Hepatocyte (in vitro differentiated cells): Measurements from ENCODE around the gene PRSS36. TPM values are rescaled to one million over a fixed set of nuclear protein-coding genes. Genes with fewer than 3 reads are reported as not detected.

ENCODE experiments used
- DNase-seq: peaks from one replicate; pipeline ENCODE4 v3.0.0-alpha.2; 2016; ENCODE audit warnings: low spot score
- H2AFZ ChIP-seq: fragments of 200-600 bp; sonication (generic); 2 replicates; pipeline ENCODE4 v1.6.0; 2016; ENCODE audit warnings: antibody characterized with exemption, mild to moderate bottlenecking
- H3K27ac ChIP-seq: fragments of 200-600 bp; sonication (generic); 2 replicates; pipeline ENCODE4 v1.5.1; 2016; ENCODE audit warnings: mild to moderate bottlenecking
- H3K27me3 ChIP-seq: fragments of 200-600 bp; sonication (generic); 2 replicates; pipeline ENCODE4 v1.6.1; 2016
- H3K36me3 ChIP-seq: fragments of 200-600 bp; sonication (generic); replicated peaks from 2 replicates; pipeline ENCODE4 v1.5.1; 2016; ENCODE audit warnings: low read depth; ENCODE audit not compliant: insufficient read depth
- H3K4me1 ChIP-seq: fragments of 200-600 bp; sonication (generic); 2 replicates; pipeline ENCODE4 v1.5.1; 2016; ENCODE audit warnings: mild to moderate bottlenecking, moderate library complexity; ENCODE audit not compliant: insufficient read depth
- H3K4me2 ChIP-seq: fragments of 200-600 bp; sonication (generic); 2 replicates; pipeline ENCODE4 v1.6.0; 2016
- H3K4me3 ChIP-seq: fragments of 200-600 bp; sonication (generic); 2 replicates; pipeline ENCODE4 v1.5.1; 2016; ENCODE audit warnings: mild to moderate bottlenecking
- H3K79me2 ChIP-seq: fragments of 200-600 bp; sonication (generic); 2 replicates; pipeline ENCODE4 v1.6.0; 2017; ENCODE audit warnings: mild to moderate bottlenecking
- H3K9me2 ChIP-seq: fragments of 200-600 bp; sonication (generic); replicated peaks from 2 replicates; pipeline ENCODE4 v1.6.0; 2017; ENCODE audit warnings: mild to moderate bottlenecking; ENCODE audit not compliant: insufficient read depth
- H3K9me3 ChIP-seq: fragments of 200-600 bp; sonication (generic); 2 replicates; pipeline ENCODE4 v1.5.1; 2016; ENCODE audit warnings: low read depth, mild to moderate bottlenecking
- H4K20me1 ChIP-seq: fragments of 200-600 bp; sonication (generic); 2 replicates; pipeline ENCODE4 v1.6.0; 2016; ENCODE audit warnings: mild to moderate bottlenecking; ENCODE audit not compliant: insufficient read depth, poor library complexity, severe bottlenecking
- CTCF ChIP-seq: fragments of 200-600 bp; sonication (generic); IDR thresholded peaks from 2 replicates; pipeline ENCODE4 v1.5.1; 2016; ENCODE audit warnings: antibody characterized with exemption, mild to moderate bottlenecking; ENCODE audit not compliant: poor library complexity
- EZH2 ChIP-seq: fragments of 200-600 bp; sonication (generic); IDR thresholded peaks from 2 replicates; pipeline ENCODE4 v1.6.1; 2016; ENCODE audit warnings: antibody characterized with exemption, mild to moderate bottlenecking, borderline replicate concordance
- EZH2phosphoT487 ChIP-seq: fragments of 200-600 bp; sonication (generic); IDR thresholded peaks from one replicate; pipeline ENCODE4 v1.6.1; 2018; ENCODE audit warnings: antibody characterized with exemption, mild to moderate bottlenecking, low read depth, moderate library complexity; ENCODE audit not compliant: unreplicated experiment, severe bottlenecking
- WGBS: methylation state at CpG from one replicate; pipeline ENCODE4 v1.1.6; 2016; ENCODE audit warnings: low lambda C conversion rate; ENCODE audit errors: missing lambda C conversion rate; 5-methylcytosine and 5-hydroxymethylcytosine counted together
- polyA plus RNA-seq: library from polyadenylated mRNA; unstranded; fragments of >200 nt; fragmentation: Nextera tagmentation; extraction: Ambion mirVana; gene quantifications from 2 replicates; pipeline ENCODE4 v1.2.1, GENCODE V29; 2016
- total RNA-seq: library from RNA; depleted of rRNA; stranded (reverse); fragments of >200 nt; gene quantifications from 2 replicates; pipeline ENCODE4 v1.2.3, GENCODE V29; 2014

Gene PRSS36
- total RNA-seq (0.63 and 2.9 TPM in 2 replicates), polyA plus RNA-seq (1.4 and 2.1 TPM in 2 replicates)

DNA sequence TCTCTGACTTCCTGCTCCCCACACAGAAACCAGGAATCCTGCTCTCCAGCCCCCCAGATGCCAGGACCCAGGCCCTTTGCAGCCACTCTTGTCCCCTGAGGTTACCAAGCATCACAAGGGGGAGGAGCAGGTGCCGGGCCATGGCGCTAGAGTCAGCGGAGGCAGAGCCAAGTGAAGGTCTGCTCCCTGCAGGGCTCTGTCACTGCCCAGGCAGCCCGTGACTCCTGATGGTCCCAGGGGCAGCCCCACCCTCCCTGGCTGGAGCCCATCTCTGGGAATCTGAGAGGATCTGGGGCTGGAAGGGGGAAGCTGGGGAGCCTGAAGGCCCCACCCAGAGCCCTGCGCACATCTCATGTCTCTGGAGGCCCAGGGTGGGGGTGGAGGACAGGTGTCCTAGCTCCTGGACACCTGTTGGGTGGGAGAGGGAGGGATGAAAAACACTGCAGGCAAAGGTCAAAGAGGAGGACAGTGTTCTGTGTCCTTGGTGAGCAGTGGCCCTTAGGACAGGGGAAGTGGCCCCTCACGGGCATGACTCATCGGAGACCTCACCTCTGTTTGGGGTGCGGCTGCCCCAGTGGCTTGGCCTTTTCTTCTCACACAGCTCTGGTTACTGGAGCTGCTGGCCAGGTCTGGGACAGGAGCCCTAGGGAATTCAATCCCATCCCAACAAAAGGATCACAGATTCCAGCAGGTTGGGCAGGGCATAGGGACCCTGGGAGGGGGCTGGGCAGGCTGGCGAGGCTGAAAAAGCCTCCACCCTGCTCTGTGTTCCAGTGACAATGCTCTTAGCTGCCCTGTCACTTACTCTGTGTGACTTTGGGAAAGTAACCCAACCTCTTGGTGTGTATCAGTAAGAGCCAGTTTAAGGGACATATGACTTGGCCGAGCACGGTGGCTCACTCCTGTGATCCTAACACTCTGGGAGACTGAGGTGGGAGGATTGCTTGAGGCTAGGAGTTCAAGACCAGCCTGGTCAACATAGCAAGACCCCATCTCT, at the start of gene PRSS36:
Gene PRSS36 (minus strand): TSS at position 173 of the 997 bp plus-strand sequence. CDS start 31 bp downstream, at position 142.
- Histone ChIP-seq H3K27me3 (no peaks in the 10 kb centered on the region), H3K27ac (no peak within 1 kb of the TSS), H2AFZ (no peak within 1 kb of the TSS), H3K4me2 (no peak within 1 kb of the TSS), H3K9me2 (no peaks in the 10 kb centered on the region), H4K20me1 (no peaks in the 10 kb centered on the region), H3K4me1 (no peaks in the 10 kb centered on the region), H3K9me3 (no peaks in the 10 kb centered on the region), H3K36me3 (no peaks in the 10 kb centered on the region), H3K79me2 (no peaks in the 10 kb centered on the region), H3K4me3 (no peak within 1 kb of the TSS)
- 90% methylated on average over 9 of the region's 11 CpGs for WGBS
- DNase-seq: no peak
- TF ChIP-seq EZH2: no peak
- TF ChIP-seq CTCF: no peak

GRCh38 chr16:31199430-31200041, 49.7 kb upstream of the PRSS36 start:
- Histone ChIP-seq H3K4me2 (no peak overlapping the region), H3K9me2 (no peaks in the 10 kb centered on the region), H3K27me3 (peaks cover 5% of the 10 kb centered on the region), H3K79me2 (no peaks in the 10 kb centered on the region), H2AFZ (no peak overlapping the region), H3K4me1 (peaks cover 14% of the 10 kb centered on the region), H3K4me3 (no peak overlapping the region), H3K27ac (no peak overlapping the region), H3K36me3 (no peaks in the 10 kb centered on the region), H4K20me1 (peaks cover 38% of the 10 kb centered on the region), H3K9me3 (no peaks in the 10 kb centered on the region)
- WGBS: 97% methylated on average over 5 of the region's 5 CpGs
- DNase-seq: no peak
- no peak for TF ChIP-seq EZH2phosphoT487
- TF ChIP-seq EZH2: no peak
- TF ChIP-seq CTCF: no peak

DNA sequence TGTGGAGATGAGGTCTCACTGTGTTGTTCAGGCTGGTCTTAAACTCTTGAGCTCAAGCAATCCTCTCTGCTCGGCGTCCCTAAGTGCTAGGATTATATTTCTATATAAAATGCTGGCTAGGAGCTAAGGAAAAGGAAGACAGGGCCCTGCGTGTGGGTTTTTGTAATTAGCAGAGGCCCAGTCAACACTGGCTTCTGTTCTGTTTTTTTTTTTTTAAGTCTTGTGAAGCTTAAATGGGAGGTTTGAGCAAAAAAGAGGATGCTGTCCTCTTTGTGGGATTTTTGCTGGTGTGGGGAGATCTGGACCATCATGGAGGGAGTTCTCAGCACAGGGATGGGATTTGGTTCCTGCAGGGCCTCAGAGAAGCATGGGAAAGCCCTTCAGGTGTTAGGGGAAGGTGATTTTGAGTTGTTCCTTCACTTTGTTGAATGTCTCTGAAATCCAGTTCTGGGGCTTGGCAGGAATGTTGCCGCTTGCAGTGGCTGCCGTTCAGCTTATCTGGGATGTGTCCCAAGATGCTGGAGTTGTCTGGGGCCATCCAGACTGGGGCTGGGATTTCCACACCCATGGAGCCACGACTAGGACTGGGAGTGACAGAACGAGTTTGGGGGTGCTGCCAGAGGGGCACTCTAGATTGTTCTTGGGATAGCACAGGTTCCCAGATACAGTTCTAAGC, 48.5 kb upstream of the PRSS36 start:
- 84% methylated on average over 7 of the region's 7 CpGs for WGBS
- H3K36me3 ChIP-seq: no peaks in the 10 kb centered on the region
- H3K9me2 ChIP-seq: no peaks in the 10 kb centered on the region

More for the DNA sequence above, 48.5 kb upstream of the PRSS36 start:
- peaks cover 14% of the 10 kb centered on the region for H3K4me1 ChIP-seq
- no peak overlapping the region for H3K4me3 ChIP-seq
- H2AFZ ChIP-seq: no peak overlapping the region
- DNase-seq: no peak
- H3K9me3 ChIP-seq: no peaks in the 10 kb centered on the region
- H3K79me2 ChIP-seq: no peaks in the 10 kb centered on the region
- no peak overlapping the region for H3K4me2 ChIP-seq
- H3K27me3 ChIP-seq: peaks cover 5% of the 10 kb centered on the region
- H3K27ac ChIP-seq: no peak overlapping the region
- TF ChIP-seq CTCF: no peak
- H4K20me1 ChIP-seq: peaks cover 47% of the 10 kb centered on the region
